Mesendoderm (in vitro differentiated cells): ENCODE data around the gene PPT2.
A peak's percentile ranks its signal among the peaks of the same experiment; 100 is the strongest.

Experiments used
- DNase-seq: peaks from one replicate; pipeline ENCODE4 v3.0.0; 2013
- H2AK5ac ChIP-seq: 2 replicates; pipeline ENCODE4 v1.6.1; 2013; ENCODE audit warnings: low read length, inconsistent platforms
- H2BK120ac ChIP-seq: 2 replicates; pipeline ENCODE4 v1.6.1; 2013; ENCODE audit warnings: low read depth, mild to moderate bottlenecking, low read length, moderate library complexity, mixed read lengths
- H2BK15ac ChIP-seq: replicated peaks from 2 replicates; pipeline ENCODE4 v1.6.1; 2013; ENCODE audit warnings: low read depth, mild to moderate bottlenecking, moderate library complexity
- H2BK5ac ChIP-seq: 2 replicates; pipeline ENCODE4 v1.6.1; 2013; ENCODE audit warnings: low read length, inconsistent platforms
- H3K18ac ChIP-seq: 2 replicates; pipeline ENCODE4 v1.6.1; 2013; ENCODE audit warnings: mild to moderate bottlenecking, low read length, mixed read lengths
- H3K23ac ChIP-seq: one replicate; pipeline ENCODE4 v1.6.1; 2013; ENCODE audit warnings: low read length
- H3K27ac ChIP-seq: 2 replicates; pipeline ENCODE4 v1.5.1; 2013; ENCODE audit warnings: low read depth, mild to moderate bottlenecking, inconsistent platforms, low read length, moderate library complexity
- H3K27me3 ChIP-seq: 2 replicates; pipeline ENCODE4 v1.6.1; 2013; ENCODE audit warnings: low read length, control low read depth, mild to moderate bottlenecking, inconsistent platforms; ENCODE audit not compliant: insufficient read depth, poor library complexity
- H3K36me3 ChIP-seq: 2 replicates; pipeline ENCODE4 v1.6.1; 2013; ENCODE audit warnings: low read length, inconsistent platforms; ENCODE audit not compliant: control insufficient read depth, insufficient read depth
- H3K4ac ChIP-seq: one replicate; pipeline ENCODE4 v1.6.1; 2013; ENCODE audit warnings: low read depth, mild to moderate bottlenecking, low read length, moderate library complexity
- H3K4me1 ChIP-seq: 2 replicates; pipeline ENCODE4 v1.6.1; 2013; ENCODE audit warnings: low read depth, low read length, inconsistent platforms; ENCODE audit not compliant: control insufficient read depth
- H3K4me2 ChIP-seq: 2 replicates; pipeline ENCODE4 v1.6.1; 2013; ENCODE audit warnings: low read length
- H3K4me3 ChIP-seq: 2 replicates; pipeline ENCODE4 v1.5.1; 2013; ENCODE audit warnings: mild to moderate bottlenecking, low read length
- H3K56ac ChIP-seq: one replicate; pipeline ENCODE4 v1.6.1; 2013; ENCODE audit warnings: low read length
- H3K79me1 ChIP-seq: 2 replicates; pipeline ENCODE4 v1.6.1; 2013; ENCODE audit warnings: low read length, inconsistent platforms
- H3K79me2 ChIP-seq: 2 replicates; pipeline ENCODE4 v1.6.1; 2013; ENCODE audit warnings: mild to moderate bottlenecking, low read length; ENCODE audit not compliant: control insufficient read depth, insufficient read depth
- H3K9ac ChIP-seq: 2 replicates; pipeline ENCODE4 v1.6.1; 2013; ENCODE audit warnings: low read length, inconsistent platforms
- H4K5ac ChIP-seq: one replicate; pipeline ENCODE4 v1.6.1; 2013; ENCODE audit warnings: low read length
- H4K8ac ChIP-seq: one replicate; pipeline ENCODE4 v1.6.1; 2013; ENCODE audit warnings: low read depth, mild to moderate bottlenecking, control low read depth, low read length, moderate library complexity
- WGBS: extraction: QIAGEN DNeasy Blood & Tissue Kit; methylation state at CpG from one replicate; pipeline ENCODE4 v1.1.7; 2013; ENCODE audit warnings: low lambda C conversion rate, missing lambda C conversion rate; ENCODE audit not compliant: insufficient coverage; ENCODE audit errors: extremely low coverage; 5-methylcytosine and 5-hydroxymethylcytosine counted together

Gene PPT2

DNA sequence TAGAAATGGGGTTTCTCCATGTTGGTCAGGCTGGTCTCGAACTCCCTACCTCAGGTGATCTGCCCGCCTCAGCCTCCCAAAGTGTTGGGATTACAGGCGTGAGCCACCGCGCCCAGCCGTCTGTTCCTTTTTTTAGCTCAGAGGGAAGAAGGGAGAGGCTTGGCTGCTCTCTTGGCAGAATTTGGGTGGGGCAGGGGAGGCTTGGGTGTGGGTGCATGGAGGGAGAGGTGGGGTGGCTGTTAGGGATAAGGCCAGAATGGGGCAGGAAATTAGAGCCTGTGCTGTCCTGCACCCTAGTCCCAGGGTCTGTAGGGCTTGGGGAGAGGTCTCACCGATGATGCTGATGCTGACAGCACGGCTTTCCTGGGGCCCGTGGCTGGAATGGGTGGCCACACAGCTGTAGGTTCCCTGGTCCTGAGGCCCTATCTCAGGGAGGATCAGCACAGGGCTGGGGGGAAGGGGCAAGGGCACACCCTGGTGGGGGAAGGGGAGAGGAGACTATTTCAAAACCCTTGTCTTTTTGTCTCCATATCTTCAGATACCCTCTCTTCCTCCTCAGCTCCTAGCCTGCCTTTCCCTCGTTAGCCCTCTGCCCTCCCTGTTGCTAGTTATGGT lies 28.1 kb downstream of the PPT2 start:
- Histone ChIP-seq H4K5ac (no peak overlapping the region), H3K27me3 (no peaks in the 10 kb centered on the region), H3K4me1 (peaks cover 4% of the 10 kb centered on the region), H3K9ac (peak overlapping the region; percentile 1), H2BK15ac (no peak overlapping the region), H3K4me2 (no peak overlapping the region), H3K36me3 (peaks cover 4% of the 10 kb centered on the region), H3K56ac (peak overlapping the region; percentile 30), H2BK120ac (no peak overlapping the region), H3K79me1 (peaks cover 3% of the 10 kb centered on the region), H4K8ac (no peak overlapping the region), H2AK5ac (no peak overlapping the region), H3K27ac (no peak overlapping the region), H3K4me3 (no peak overlapping the region), H3K79me2 (peaks cover 7% of the 10 kb centered on the region), H3K4ac (no peak overlapping the region), H3K18ac (no peak overlapping the region), H2BK5ac (no peak overlapping the region), H3K23ac (no peak overlapping the region)
- no CpG with 5 or more reads among the region's 10 CpGs for WGBS
- no peak for DNase-seq

DNA sequence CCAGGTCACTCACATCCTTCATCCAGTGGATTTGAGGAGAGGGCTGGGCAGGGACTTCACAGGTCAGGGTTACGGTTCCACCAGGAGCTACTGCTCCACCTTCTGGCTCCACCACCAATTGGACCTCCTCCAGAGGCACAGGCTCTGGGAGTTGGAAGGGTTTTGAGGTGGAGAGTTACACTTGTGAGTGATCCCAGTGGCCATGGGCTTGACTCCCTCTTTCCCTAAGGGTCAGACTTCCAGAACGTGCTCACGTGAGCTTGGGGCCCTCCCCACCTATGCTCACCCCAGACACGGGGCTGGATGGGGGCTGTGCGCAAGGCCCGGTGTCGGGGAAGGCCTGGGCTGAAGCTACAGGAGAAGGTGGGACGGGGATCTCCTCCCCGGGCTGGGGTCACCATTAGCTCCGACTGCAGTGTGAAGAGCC lies 28.6 kb downstream of the PPT2 start:
- peaks cover 7% of the 10 kb centered on the region for H3K79me2 ChIP-seq
- H3K36me3 ChIP-seq: peaks cover 7% of the 10 kb centered on the region
- H3K79me1 ChIP-seq: peaks cover 5% of the 10 kb centered on the region
- H3K4me2 ChIP-seq: no peak overlapping the region
- H2BK15ac ChIP-seq: no peak overlapping the region
- H3K27ac ChIP-seq: no peak overlapping the region
- H3K9ac ChIP-seq: peak overlapping the region; percentile 1
- H3K23ac ChIP-seq: no peak overlapping the region
- no peak overlapping the region for H2BK120ac ChIP-seq
- DNase-seq: no peak
- no peak overlapping the region for H2AK5ac ChIP-seq
- H4K8ac ChIP-seq: no peak overlapping the region
- H2BK5ac ChIP-seq: no peak overlapping the region
- H3K4ac ChIP-seq: no peak overlapping the region
- no CpG with 5 or more reads among the region's 10 CpGs for WGBS
- peaks cover 4% of the 10 kb centered on the region for H3K4me1 ChIP-seq
- H4K5ac ChIP-seq: no peak overlapping the region
- H3K56ac ChIP-seq: no peak overlapping the region
- H3K18ac ChIP-seq: no peak overlapping the region
- no peaks in the 10 kb centered on the region for H3K27me3 ChIP-seq
- no peak overlapping the region for H3K4me3 ChIP-seq

- no peak overlapping the region for H2BK15ac ChIP-seq
- no peak overlapping the region for H2BK120ac ChIP-seq
- H3K56ac ChIP-seq: no peak overlapping the region
- no peak overlapping the region for H3K4me3 ChIP-seq
- H3K27ac ChIP-seq: no peak overlapping the region
- no peak overlapping the region for H3K18ac ChIP-seq
- DNase-seq: no peak
- H3K36me3 ChIP-seq: peaks cover 8% of the 10 kb centered on the region
- H3K79me2 ChIP-seq: peaks cover 9% of the 10 kb centered on the region
- H2AK5ac ChIP-seq: no peak overlapping the region
- WGBS: no CpG with 5 or more reads among the region's 3 CpGs
- peaks cover 4% of the 10 kb centered on the region for H3K4me1 ChIP-seq
- no peak overlapping the region for H3K23ac ChIP-seq
- no peak overlapping the region for H2BK5ac ChIP-seq
- H3K9ac ChIP-seq: no peak overlapping the region
- peaks cover 8% of the 10 kb centered on the region for H3K79me1 ChIP-seq
- H4K5ac ChIP-seq: no peak overlapping the region
- no peaks in the 10 kb centered on the region for H3K27me3 ChIP-seq
- no peak overlapping the region for H3K4me2 ChIP-seq
- no peak overlapping the region for H3K4ac ChIP-seq
- no peak overlapping the region for H4K8ac ChIP-seq
These were observed 29.1 kb downstream of the PPT2 start for GRCh38 chr6:32183030-32183429.

DNA sequence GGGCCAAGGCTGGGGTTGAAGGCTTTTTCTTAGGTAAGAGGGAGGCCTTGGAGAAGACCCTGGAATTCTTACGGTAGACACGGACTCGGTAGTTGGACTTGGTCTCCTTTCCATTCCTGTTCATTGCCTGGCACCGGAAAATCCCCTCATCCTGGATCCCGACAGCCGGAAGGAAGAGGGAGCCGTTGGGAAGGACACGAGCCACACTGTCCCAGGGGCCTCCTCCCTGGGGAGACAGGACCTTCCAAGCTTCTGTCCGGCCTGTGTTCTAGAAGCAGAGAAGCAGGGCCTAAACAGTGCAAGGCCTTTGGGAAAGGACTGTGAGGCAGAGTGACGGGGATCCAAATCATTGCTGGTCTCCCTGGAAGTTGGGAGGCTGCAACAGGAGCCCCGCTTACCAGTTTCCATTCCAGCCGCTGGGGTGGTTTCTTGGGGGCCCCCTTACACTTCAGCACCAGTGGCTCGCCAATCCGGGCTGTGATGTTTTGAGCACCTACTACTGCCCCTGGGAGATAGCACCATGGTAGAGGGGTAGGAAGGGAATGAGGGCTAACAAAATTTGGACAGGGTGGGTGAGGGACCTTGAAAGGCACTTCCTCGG lies 29.6 kb downstream of the PPT2 start:
- H4K8ac ChIP-seq: no peak overlapping the region
- WGBS: no CpG with 5 or more reads among the region's 15 CpGs
- no peak overlapping the region for H2AK5ac ChIP-seq
- H2BK15ac ChIP-seq: no peak overlapping the region
- H3K9ac ChIP-seq: no peak overlapping the region
- H3K36me3 ChIP-seq: peaks cover 8% of the 10 kb centered on the region
- H3K4ac ChIP-seq: no peak overlapping the region
- no peak for DNase-seq
- H3K79me1 ChIP-seq: peaks cover 8% of the 10 kb centered on the region
- no peak overlapping the region for H2BK5ac ChIP-seq
- no peaks in the 10 kb centered on the region for H3K27me3 ChIP-seq
- no peak overlapping the region for H3K56ac ChIP-seq
- no peak overlapping the region for H3K4me2 ChIP-seq
- no peak overlapping the region for H3K27ac ChIP-seq
- peaks cover 11% of the 10 kb centered on the region for H3K79me2 ChIP-seq
- peaks cover 4% of the 10 kb centered on the region for H3K4me1 ChIP-seq
- no peak overlapping the region for H4K5ac ChIP-seq
- H2BK120ac ChIP-seq: no peak overlapping the region
- no peak overlapping the region for H3K18ac ChIP-seq
- no peak overlapping the region for H3K23ac ChIP-seq
- no peak overlapping the region for H3K4me3 ChIP-seq

DNA sequence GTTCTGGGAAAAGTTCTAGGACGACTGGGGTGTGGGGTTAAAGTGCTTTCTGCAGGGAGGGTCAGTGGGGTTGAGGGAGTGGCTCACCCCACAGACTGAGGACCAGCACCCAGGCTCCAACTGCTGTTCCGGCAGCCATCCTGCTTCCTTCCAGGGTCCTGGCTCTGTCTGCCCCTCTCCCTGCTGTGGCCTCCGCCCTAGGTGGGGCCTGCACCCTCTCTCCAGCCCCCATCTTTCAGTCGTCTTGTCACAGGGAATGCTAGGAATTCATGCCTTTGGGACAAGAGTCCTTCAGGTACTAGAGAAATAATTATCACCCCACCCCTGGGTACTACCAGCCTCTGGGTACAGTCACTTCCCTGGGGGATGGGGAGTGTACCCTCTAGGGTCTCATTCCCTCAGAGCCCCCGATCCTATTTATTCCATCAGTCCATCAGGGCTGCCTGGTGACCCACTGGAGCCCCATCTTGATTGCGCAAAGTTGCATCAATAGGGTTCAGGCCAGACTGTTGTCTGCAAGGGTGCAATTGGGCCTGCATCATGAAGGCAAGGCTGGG lies 30.2 kb downstream of the PPT2 start, which contains the start of gene AGER:
TSS of gene AGER (minus strand) at position 170 of the 557 bp plus-strand sequence. CDS start at position 139, 31 bp downstream.
- Histone ChIP-seq H2BK15ac (no peak within 1 kb of the TSS), H3K23ac (no peak within 1 kb of the TSS), H3K27ac (no peak within 1 kb of the TSS), H3K79me2 (peaks cover 12% of the 10 kb centered on the region), H3K18ac (no peak within 1 kb of the TSS), H3K9ac (no peak within 1 kb of the TSS), H4K8ac (no peak within 1 kb of the TSS), H3K36me3 (peaks cover 8% of the 10 kb centered on the region), H4K5ac (no peak within 1 kb of the TSS), H3K56ac (peak within 1 kb of the TSS; percentile 44), H3K4ac (no peak within 1 kb of the TSS), H3K4me3 (no peak within 1 kb of the TSS), H3K27me3 (no peaks in the 10 kb centered on the region), H3K79me1 (peaks cover 10% of the 10 kb centered on the region), H3K4me1 (peaks cover 4% of the 10 kb centered on the region), H3K4me2 (no peak within 1 kb of the TSS), H2AK5ac (no peak within 1 kb of the TSS), H2BK5ac (no peak within 1 kb of the TSS), H2BK120ac (no peak within 1 kb of the TSS)
- WGBS: no CpG with 5 or more reads among the region's 6 CpGs
- no peak for DNase-seq
